Endodermal cell (in vitro differentiated cells): Measurements from ENCODE around the gene ADH5. TPM values are rescaled to one million over a fixed set of nuclear protein-coding genes. Genes with fewer than 3 reads are reported as not detected.

ENCODE experiments used
- DNase-seq: peaks from one replicate; pipeline ENCODE4 v3.0.0-alpha.2; 2017
- H3K27ac ChIP-seq: 2 replicates; pipeline ENCODE4 v1.5.1; 2013; ENCODE audit warnings: mild to moderate bottlenecking, low read depth, low read length, moderate library complexity
- H3K27me3 ChIP-seq: 2 replicates; pipeline ENCODE4 v1.6.1; 2013; ENCODE audit warnings: mild to moderate bottlenecking, low read length, moderate library complexity; ENCODE audit not compliant: insufficient read depth, control insufficient read depth, poor library complexity, severe bottlenecking
- H3K36me3 ChIP-seq: 2 replicates; pipeline ENCODE4 v1.7.0; 2013; ENCODE audit warnings: mild to moderate bottlenecking, low read length, moderate library complexity; ENCODE audit not compliant: control insufficient read depth, insufficient read depth
- H3K4me1 ChIP-seq: one replicate; pipeline ENCODE4 v1.7.0; 2013; ENCODE audit warnings: low read length; ENCODE audit not compliant: control insufficient read depth, insufficient read depth
- H3K4me3 ChIP-seq: 2 replicates; pipeline ENCODE4 v1.5.1; 2013; ENCODE audit warnings: mild to moderate bottlenecking, low read length, moderate library complexity
- H3K9ac ChIP-seq: 2 replicates; pipeline ENCODE4 v1.6.1; 2013; ENCODE audit warnings: mild to moderate bottlenecking, low read length, moderate library complexity; ENCODE audit not compliant: poor library complexity, severe bottlenecking; ENCODE audit errors: extremely low read depth
- H3K9me3 ChIP-seq: 2 replicates; pipeline ENCODE4 v1.6.1; 2013; ENCODE audit warnings: mild to moderate bottlenecking, low read length, moderate library complexity; ENCODE audit not compliant: control insufficient read depth
- H3K27ac Mint-ChIP-seq: 2 replicates; pipeline ENCODE4 v1.8.0; 2020; ENCODE audit warnings: mixed read lengths
- H3K27me3 Mint-ChIP-seq: 2 replicates; pipeline ENCODE4 v1.8.0; 2021; ENCODE audit warnings: mild to moderate bottlenecking, mixed read lengths; ENCODE audit not compliant: insufficient read depth
- H3K36me3 Mint-ChIP-seq: 2 replicates; pipeline ENCODE4 v1.8.0; 2020; ENCODE audit warnings: low read depth, mixed read lengths
- H3K4me1 Mint-ChIP-seq: 2 replicates; pipeline ENCODE4 v1.8.0; 2020; ENCODE audit warnings: mixed read lengths
- H3K4me3 Mint-ChIP-seq: 2 replicates; pipeline ENCODE4 v1.8.0; 2020; ENCODE audit warnings: mild to moderate bottlenecking, moderate library complexity, mixed read lengths
- H3K9me3 Mint-ChIP-seq: 2 replicates; pipeline ENCODE4 v1.8.0; 2020; ENCODE audit warnings: mild to moderate bottlenecking, mixed read lengths
- WGBS, 2 experiments: methylation state at CpG; one replicate each; pipeline versions ENCODE4 v1.1.5 to v1.1.7; 2013; ENCODE audit warnings: missing lambda C conversion rate in 2 of 2, mixed read lengths in 1 of 2; ENCODE audit not compliant: insufficient coverage in 1 of 2, insufficient read length in 1 of 2; 5-methylcytosine and 5-hydroxymethylcytosine counted together
- total RNA-seq, 2 donors: library from RNA; stranded (reverse); fragmentation: NEBNext Ultra II Directional in 1 of 2; extraction: Animal tissue kit (Norgen Biotek cat#: 25700) in 1 of 2; gene quantifications; 2 replicates in 1 of 2; 3 replicates in 1 of 2; pipeline ENCODE4 v1.2.1, GENCODE V29; 2021
- TF ChIP-seq, protein P1 (sequence below): fragments of 200-600 bp; sonication (generic); conservative IDR thresholded peaks from 2 replicates; pipeline ENCODE4 v1.5.0; 2021; ENCODE audit warnings: antibody characterized with exemption, mild to moderate bottlenecking

Gene ADH5
- total RNA-seq, 2 donors from 2014 or later, result 272 to 317 TPM

- Mint-ChIP-seq H3K36me3 (peaks cover 43% of the 10 kb centered on the region), H3K27ac (no peak overlapping the region), H3K27me3 (no peaks in the 10 kb centered on the region), H3K9me3 (peaks cover 2% of the 10 kb centered on the region), H3K4me1 (no peaks in the 10 kb centered on the region), H3K4me3 (no peak overlapping the region)
- Histone ChIP-seq H3K4me3 (no peak overlapping the region), H3K4me1 (no peaks in the 10 kb centered on the region), H3K9ac (no peak overlapping the region), H3K27ac (no peak overlapping the region), H3K9me3 (peaks cover 10% of the 10 kb centered on the region), H3K27me3 (no peaks in the 10 kb centered on the region), H3K36me3 (peaks cover 65% of the 10 kb centered on the region)
- DNase-seq, result no peak
- TF ChIP-seq, protein P1, sequence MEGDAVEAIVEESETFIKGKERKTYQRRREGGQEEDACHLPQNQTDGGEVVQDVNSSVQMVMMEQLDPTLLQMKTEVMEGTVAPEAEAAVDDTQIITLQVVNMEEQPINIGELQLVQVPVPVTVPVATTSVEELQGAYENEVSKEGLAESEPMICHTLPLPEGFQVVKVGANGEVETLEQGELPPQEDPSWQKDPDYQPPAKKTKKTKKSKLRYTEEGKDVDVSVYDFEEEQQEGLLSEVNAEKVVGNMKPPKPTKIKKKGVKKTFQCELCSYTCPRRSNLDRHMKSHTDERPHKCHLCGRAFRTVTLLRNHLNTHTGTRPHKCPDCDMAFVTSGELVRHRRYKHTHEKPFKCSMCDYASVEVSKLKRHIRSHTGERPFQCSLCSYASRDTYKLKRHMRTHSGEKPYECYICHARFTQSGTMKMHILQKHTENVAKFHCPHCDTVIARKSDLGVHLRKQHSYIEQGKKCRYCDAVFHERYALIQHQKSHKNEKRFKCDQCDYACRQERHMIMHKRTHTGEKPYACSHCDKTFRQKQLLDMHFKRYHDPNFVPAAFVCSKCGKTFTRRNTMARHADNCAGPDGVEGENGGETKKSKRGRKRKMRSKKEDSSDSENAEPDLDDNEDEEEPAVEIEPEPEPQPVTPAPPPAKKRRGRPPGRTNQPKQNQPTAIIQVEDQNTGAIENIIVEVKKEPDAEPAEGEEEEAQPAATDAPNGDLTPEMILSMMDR, result no peak
- WGBS, 2 experiments, result 92% methylated on average over 2 of the region's 2 CpGs; no CpG with 5 or more reads in 1 of the 2 experiments
Measured at GRCh38 chr4:99043346-99043745, 45.2 kb downstream of the ADH5 start.

- Histone ChIP-seq H3K4me3 (no peak overlapping the region), H3K36me3 (peaks cover 73% of the 10 kb centered on the region), H3K27me3 (no peaks in the 10 kb centered on the region), H3K4me1 (no peaks in the 10 kb centered on the region), H3K27ac (no peak overlapping the region), H3K9me3 (peaks cover 31% of the 10 kb centered on the region), H3K9ac (no peak overlapping the region)
- Mint-ChIP-seq H3K36me3 (peaks cover 48% of the 10 kb centered on the region), H3K4me1 (no peaks in the 10 kb centered on the region), H3K4me3 (no peak overlapping the region), H3K27ac (no peak overlapping the region), H3K9me3 (peaks cover 15% of the 10 kb centered on the region), H3K27me3 (no peaks in the 10 kb centered on the region)
- WGBS, 2 experiments, result 100% methylated on average over 1 of the region's 1 CpG
- TF ChIP-seq, protein P1, result no peak
- DNase-seq, result no peak
Measured at GRCh38 chr4:99038213-99038612, 50.4 kb downstream of the ADH5 start.

DNA sequence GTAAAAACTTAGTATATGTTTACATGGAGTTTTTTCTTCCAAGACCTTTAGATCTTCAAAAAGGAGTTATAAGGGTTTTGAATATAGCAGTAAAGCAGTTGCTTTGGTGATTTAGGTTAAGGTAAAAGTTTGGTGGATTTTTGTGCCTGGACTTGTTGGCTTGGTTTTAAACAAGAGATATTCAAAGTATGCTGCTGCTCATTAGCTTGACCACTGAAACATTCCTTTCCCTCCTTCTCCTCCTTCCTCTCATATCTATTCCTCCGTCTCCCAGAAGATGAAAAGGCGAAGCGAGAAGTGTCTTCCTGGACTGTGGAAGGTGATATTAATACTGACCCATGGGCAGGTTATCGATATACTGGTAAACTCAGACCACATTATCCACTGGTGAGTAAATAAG, 54.6 kb downstream of the ADH5 start:
- H3K36me3 ChIP-seq, result peaks cover 72% of the 10 kb centered on the region
- TF ChIP-seq, protein P1, result no peak
- Mint-ChIP-seq H3K36me3 (peaks cover 39% of the 10 kb centered on the region), H3K27ac (peak overlapping the region; percentile 13), H3K9me3 (peaks cover 15% of the 10 kb centered on the region), H3K4me1 (peaks cover 19% of the 10 kb centered on the region), H3K4me3 (no peak overlapping the region), H3K27me3 (no peaks in the 10 kb centered on the region)
- no peak overlapping the region for H3K4me3 ChIP-seq
- H3K9ac ChIP-seq, result no peak overlapping the region
- no peaks in the 10 kb centered on the region for H3K4me1 ChIP-seq
- WGBS, 2 experiments, result 83% methylated on average over 2 of the region's 4 CpGs; no CpG with 5 or more reads in 1 of the 2 experiments
- no peak for DNase-seq
- H3K27ac ChIP-seq, result no peak overlapping the region
- no peaks in the 10 kb centered on the region for H3K27me3 ChIP-seq
- peaks cover 27% of the 10 kb centered on the region for H3K9me3 ChIP-seq
